Measurements from ENCODE around the gene FPR1.
"Not testable (repeated sequence)": the region's sequence is repeated elsewhere in the genome, so short reads cannot be mapped to it uniquely, and the experiment has no call there.

FPR1 gene

GRCh38 chr19:51779181-51779580, 27.5 kb upstream of the FPR1 start:
- DNase-seq (ENCODE audit: low spot score): no peak

- peak; percentile 83 for DNase-seq (ENCODE audit: low spot score)
Measured at GRCh38 chr19:51777570-51778462, 26.1 kb upstream of the FPR1 start.

GRCh38 chr19:51776561-51776960, 24.9 kb upstream of the FPR1 start:
- DNase-seq (ENCODE audit: low spot score): not testable (repeated sequence)

- DNase-seq (ENCODE audit: low spot score): no peak
Measured at GRCh38 chr19:51772977-51773376, 21.3 kb upstream of the FPR1 start.

GRCh38 chr19:51771376-51772130, 19.9 kb upstream of the FPR1 start:
- DNase-seq (ENCODE audit: low spot score): no peak

GRCh38 chr19:51766461-51766860, 14.8 kb upstream of the FPR1 start:
- no peak for DNase-seq (ENCODE audit: low spot score)

- DNase-seq (ENCODE audit: low spot score): no peak
Measured at GRCh38 chr19:51765086-51765485, 13.4 kb upstream of the FPR1 start.

- DNase-seq (ENCODE audit: low spot score): no peak
Measured at GRCh38 chr19:51761696-51762095, 10.0 kb upstream of the FPR1 start.

GRCh38 chr19:51760697-51761356, 9.1 kb upstream of the FPR1 start, which contains the start of gene FPR2:
FPR2 (plus strand) TSS chr19:51761180; CDS start chr19:51768659, 7,479 bp downstream.
- no peak for DNase-seq (ENCODE audit: low spot score)

- no peak for DNase-seq (ENCODE audit: low spot score)
Measured at GRCh38 chr19:51755571-51755970, 3.9 kb upstream of the FPR1 start.

GRCh38 chr19:51754770-51755169, 3.1 kb upstream of the FPR1 start:
- DNase-seq (ENCODE audit: low spot score): no peak

- DNase-seq (ENCODE audit: low spot score): no peak
Measured at GRCh38 chr19:51754109-51754508, 2.4 kb upstream of the FPR1 start.

- no peak for DNase-seq (ENCODE audit: low spot score)
Measured at GRCh38 chr19:51750400-51751094, 1.1 kb downstream of the FPR1 start.

GRCh38 chr19:51749979-51750378, 1.7 kb downstream of the FPR1 start:
- peak; percentile 60 for DNase-seq (ENCODE audit: low spot score)

- DNase-seq (ENCODE audit: low spot score): no peak
Measured at GRCh38 chr19:51746731-51747130, 4.9 kb downstream of the FPR1 start.

- DNase-seq (ENCODE audit: low spot score): no peak
Measured at GRCh38 chr19:51743405-51743804, 8.3 kb downstream of the FPR1 start.

- no peak for DNase-seq (ENCODE audit: low spot score)
Measured at GRCh38 chr19:51742789-51743188, 8.9 kb downstream of the FPR1 start.

- no peak for DNase-seq (ENCODE audit: low spot score)
Measured at GRCh38 chr19:51740356-51740755, 11.3 kb downstream of the FPR1 start.

- no peak for DNase-seq (ENCODE audit: low spot score)
Measured at GRCh38 chr19:51739466-51740213, 12.0 kb downstream of the FPR1 start.

- not testable (repeated sequence) for DNase-seq (ENCODE audit: low spot score)
Measured at GRCh38 chr19:51738523-51738922, 13.2 kb downstream of the FPR1 start.

- no peak for DNase-seq (ENCODE audit: low spot score)
Measured at GRCh38 chr19:51737924-51738323, 13.8 kb downstream of the FPR1 start.

Measured in GM03348 (cell line).